Activated CD4-positive, alpha-beta memory T cell treated with anti-CD3 and anti-CD28 coated beads for 36 hours (primary cell): ENCODE measurements around the gene DCUN1D4. TPM values are rescaled to one million over a fixed set of nuclear protein-coding genes. Genes with fewer than 3 reads are reported as not detected.
"Not testable (repeated sequence)": the region's sequence is repeated elsewhere in the genome, so short reads cannot be mapped to it uniquely, and the experiment has no call there.

Experiments used
- CTCF ChIA-PET: fragments of 350-600 bp; sonication (Branson Sonifier 250); formaldehyde crosslinking; loops from one replicate; lab custom pipeline; 2021; ENCODE audit warnings: antibody characterized with exemption, inconsistent platforms; lab: Charles Lee
- POLR2A ChIA-PET: fragments of 350-600 bp; sonication (Branson Sonifier 250); formaldehyde crosslinking; loops from one replicate; lab custom pipeline; 2021; ENCODE audit warnings: antibody characterized with exemption; lab: Charles Lee
- DNase-seq: peaks from one replicate; pipeline ENCODE4 v3.0.0-alpha.2; 2020
- H3K27ac Mint-ChIP-seq: one replicate; pipeline ENCODE4 v1.8.0; 2021; ENCODE audit warnings: mixed read lengths
- H3K27me3 Mint-ChIP-seq: one replicate; pipeline ENCODE4 v1.8.0; 2021; ENCODE audit warnings: mixed read lengths
- H3K36me3 Mint-ChIP-seq: one replicate; pipeline ENCODE4 v1.8.0; 2021; ENCODE audit warnings: mixed read lengths
- H3K4me1 Mint-ChIP-seq: one replicate; pipeline ENCODE4 v1.8.0; 2021; ENCODE audit warnings: low read depth, mixed read lengths
- H3K4me3 Mint-ChIP-seq: one replicate; pipeline ENCODE4 v1.8.0; 2021; ENCODE audit warnings: mild to moderate bottlenecking, mixed read lengths
- H3K9me3 Mint-ChIP-seq: one replicate; pipeline ENCODE4 v1.8.0; 2021; ENCODE audit warnings: mixed read lengths
- intact Hi-C: fragments of 100-400 bp; cut with micrococcal nuclease; formaldehyde crosslinking; loops from one replicate; pipeline ENCODE4 v1.15.1; 2023
- total RNA-seq, 2 experiments: library from RNA; stranded (reverse); gene quantifications; one replicate each; pipeline ENCODE4 v1.2.3, GENCODE V29; 2021

The DCUN1D4 gene
- total RNA-seq, 2 experiments from 2014 or later: 23.5 to 25.1 TPM

GRCh38 chr4:51906167-51906958, 63.4 kb downstream of the DCUN1D4 start:
- H3K4me3 Mint-ChIP-seq: no peak overlapping the region
- DNase-seq: peak; percentile 22
- H3K9me3 Mint-ChIP-seq: no peaks in the 10 kb centered on the region
- H3K4me1 Mint-ChIP-seq: peaks cover 2% of the 10 kb centered on the region
- POLR2A ChIA-PET: no interaction called here
- intact Hi-C loops: loop anchor here (5.0 kb wide), 1 partner anchor 131 kb away; the partner anchor contains the start of gene SGCB
- H3K27me3 Mint-ChIP-seq: no peaks in the 10 kb centered on the region
- H3K27ac Mint-ChIP-seq: no peak overlapping the region
- CTCF ChIA-PET: interaction anchor here (1.1 to 1.6 kb wide), 2 partner anchors 10 to 14 kb away, joined by 4 to 5 read pairs; no protein-coding TSS in a partner anchor
- peaks cover 61% of the 10 kb centered on the region for H3K36me3 Mint-ChIP-seq

- H3K27ac Mint-ChIP-seq: no peak overlapping the region
- POLR2A ChIA-PET: no interaction called here
Measured at GRCh38 chr4:51907006-51907669, 64.2 kb downstream of the DCUN1D4 start.

GRCh38 chr4:51909236-51909703, 66.3 kb downstream of the DCUN1D4 start:
- intact Hi-C loops: loop anchor here (5.0 kb wide), 1 partner anchor 128 kb away; the partner anchor contains the start of gene SGCB
- H3K36me3 Mint-ChIP-seq: peaks cover 68% of the 10 kb centered on the region

More at GRCh38 chr4:51907006-51907669, 64.2 kb downstream of the DCUN1D4 start:
- H3K4me1 Mint-ChIP-seq: peaks cover 2% of the 10 kb centered on the region
- peaks cover 63% of the 10 kb centered on the region for H3K36me3 Mint-ChIP-seq
- H3K4me3 Mint-ChIP-seq: no peak overlapping the region
- H3K9me3 Mint-ChIP-seq: no peaks in the 10 kb centered on the region
- no peaks in the 10 kb centered on the region for H3K27me3 Mint-ChIP-seq
- CTCF ChIA-PET: interaction anchor here (1.1 to 1.6 kb wide), 2 partner anchors 11 to 15 kb away, joined by 4 to 5 read pairs; no protein-coding TSS in a partner anchor
- intact Hi-C loops: loop anchor here (5.0 kb wide), 1 partner anchor 130 kb away; the partner anchor contains the start of gene SGCB
- DNase-seq: no peak

GRCh38 chr4:51918251-51918650, 75.3 kb downstream of the DCUN1D4 start:
- H3K27me3 Mint-ChIP-seq: no peaks in the 10 kb centered on the region
- intact Hi-C loops: no loop called here
- DNase-seq: no peak
- no peak overlapping the region for H3K4me3 Mint-ChIP-seq
- POLR2A ChIA-PET: no interaction called here
- H3K36me3 Mint-ChIP-seq: peaks cover 43% of the 10 kb centered on the region
- H3K9me3 Mint-ChIP-seq: peaks cover 29% of the 10 kb centered on the region
- CTCF ChIA-PET: no interaction called here
- no peaks in the 10 kb centered on the region for H3K4me1 Mint-ChIP-seq
- no peak overlapping the region for H3K27ac Mint-ChIP-seq

More at GRCh38 chr4:51909236-51909703, 66.3 kb downstream of the DCUN1D4 start:
- Mint-ChIP-seq H3K4me3 (no peak overlapping the region), H3K4me1 (peaks cover 2% of the 10 kb centered on the region), H3K27ac (no peak overlapping the region), H3K27me3 (no peaks in the 10 kb centered on the region), H3K9me3 (no peaks in the 10 kb centered on the region)
- DNase-seq: no peak
- CTCF ChIA-PET: no interaction called here
- POLR2A ChIA-PET: no interaction called here

- CTCF ChIA-PET: no interaction called here
- no peak overlapping the region for H3K4me3 Mint-ChIP-seq
- no peak for DNase-seq
- no peaks in the 10 kb centered on the region for H3K27me3 Mint-ChIP-seq
- intact Hi-C loops: no loop called here
- H3K27ac Mint-ChIP-seq: no peak overlapping the region
- H3K4me1 Mint-ChIP-seq: no peaks in the 10 kb centered on the region
- H3K9me3 Mint-ChIP-seq: peaks cover 18% of the 10 kb centered on the region
- H3K36me3 Mint-ChIP-seq: peaks cover 4% of the 10 kb centered on the region
- POLR2A ChIA-PET: no interaction called here
Measured at GRCh38 chr4:51923343-51923742, 80.4 kb downstream of the DCUN1D4 start.

- peaks cover 5% of the 10 kb centered on the region for H3K9me3 Mint-ChIP-seq
- H3K27me3 Mint-ChIP-seq: peaks cover 2% of the 10 kb centered on the region
- no peak overlapping the region for H3K27ac Mint-ChIP-seq
- intact Hi-C loops: no loop called here
- no peaks in the 10 kb centered on the region for H3K4me1 Mint-ChIP-seq
- no peaks in the 10 kb centered on the region for H3K36me3 Mint-ChIP-seq
- H3K4me3 Mint-ChIP-seq: no peak overlapping the region
- ChIA-PET POLR2A (no interaction called here), CTCF (no interaction called here)
- DNase-seq: no peak
Measured at GRCh38 chr4:51925307-51925706, 82.4 kb downstream of the DCUN1D4 start.

GRCh38 chr4:51930557-51930956, 87.6 kb downstream of the DCUN1D4 start:
- Mint-ChIP-seq H3K27ac (no peak overlapping the region), H3K36me3 (no peaks in the 10 kb centered on the region)
- intact Hi-C loops: no loop called here

GRCh38 chr4:51931461-51931860, 88.5 kb downstream of the DCUN1D4 start:
- ChIA-PET CTCF (no interaction called here), POLR2A (no interaction called here)
- Mint-ChIP-seq H3K9me3 (no peaks in the 10 kb centered on the region), H3K36me3 (no peaks in the 10 kb centered on the region), H3K4me3 (no peak overlapping the region), H3K27ac (no peak overlapping the region), H3K4me1 (no peaks in the 10 kb centered on the region), H3K27me3 (peaks cover 2% of the 10 kb centered on the region)
- no peak for DNase-seq
- intact Hi-C loops: no loop called here

More at GRCh38 chr4:51930557-51930956, 87.6 kb downstream of the DCUN1D4 start:
- Mint-ChIP-seq H3K27me3 (peaks cover 2% of the 10 kb centered on the region), H3K4me3 (no peak overlapping the region), H3K4me1 (no peaks in the 10 kb centered on the region), H3K9me3 (no peaks in the 10 kb centered on the region)
- DNase-seq: no peak
- POLR2A ChIA-PET: no interaction called here
- CTCF ChIA-PET: no interaction called here

- Mint-ChIP-seq H3K9me3 (no peaks in the 10 kb centered on the region), H3K36me3 (no peaks in the 10 kb centered on the region), H3K4me3 (no peak overlapping the region), H3K27ac (no peak overlapping the region), H3K4me1 (no peaks in the 10 kb centered on the region), H3K27me3 (peaks cover 2% of the 10 kb centered on the region)
- ChIA-PET CTCF (no interaction called here), POLR2A (no interaction called here)
- intact Hi-C loops: no loop called here
- no peak for DNase-seq
Measured at GRCh38 chr4:51932261-51932660, 89.3 kb downstream of the DCUN1D4 start.

GRCh38 chr4:51932684-51933083, 89.7 kb downstream of the DCUN1D4 start:
- POLR2A ChIA-PET: no interaction called here

GRCh38 chr4:51940460-51940859, 97.5 kb downstream of the DCUN1D4 start:
- POLR2A ChIA-PET, H3K4me3 Mint-ChIP-seq, H3K27ac Mint-ChIP-seq, DNase-seq, H3K36me3 Mint-ChIP-seq, CTCF ChIA-PET, H3K9me3 Mint-ChIP-seq, intact Hi-C loops, H3K27me3 Mint-ChIP-seq, H3K4me1 Mint-ChIP-seq: not testable (repeated sequence)

More at GRCh38 chr4:51932684-51933083, 89.7 kb downstream of the DCUN1D4 start:
- intact Hi-C loops: no loop called here
- no peak overlapping the region for H3K27ac Mint-ChIP-seq
- CTCF ChIA-PET: no interaction called here
- H3K9me3 Mint-ChIP-seq: no peaks in the 10 kb centered on the region
- no peaks in the 10 kb centered on the region for H3K36me3 Mint-ChIP-seq
- no peak overlapping the region for H3K4me3 Mint-ChIP-seq
- no peak for DNase-seq
- no peaks in the 10 kb centered on the region for H3K4me1 Mint-ChIP-seq
- peaks cover 2% of the 10 kb centered on the region for H3K27me3 Mint-ChIP-seq

- intact Hi-C loops: no loop called here
- DNase-seq: no peak
- peaks cover 2% of the 10 kb centered on the region for H3K9me3 Mint-ChIP-seq
- H3K4me3 Mint-ChIP-seq: no peak overlapping the region
- no peak overlapping the region for H3K27ac Mint-ChIP-seq
- H3K27me3 Mint-ChIP-seq: no peaks in the 10 kb centered on the region
- no peaks in the 10 kb centered on the region for H3K36me3 Mint-ChIP-seq
- H3K4me1 Mint-ChIP-seq: no peaks in the 10 kb centered on the region
- POLR2A ChIA-PET: no interaction called here
- CTCF ChIA-PET: no interaction called here
Measured at GRCh38 chr4:51942108-51942832, 99.3 kb downstream of the DCUN1D4 start.
